Measurements from ENCODE around the gene CDC37L1.

The CDC37L1 gene

GRCh38 chr9:4714266-4715016, 35.1 kb downstream of the CDC37L1 start:
- no peak for DNase-seq (ENCODE audit: low spot score)

DNA sequence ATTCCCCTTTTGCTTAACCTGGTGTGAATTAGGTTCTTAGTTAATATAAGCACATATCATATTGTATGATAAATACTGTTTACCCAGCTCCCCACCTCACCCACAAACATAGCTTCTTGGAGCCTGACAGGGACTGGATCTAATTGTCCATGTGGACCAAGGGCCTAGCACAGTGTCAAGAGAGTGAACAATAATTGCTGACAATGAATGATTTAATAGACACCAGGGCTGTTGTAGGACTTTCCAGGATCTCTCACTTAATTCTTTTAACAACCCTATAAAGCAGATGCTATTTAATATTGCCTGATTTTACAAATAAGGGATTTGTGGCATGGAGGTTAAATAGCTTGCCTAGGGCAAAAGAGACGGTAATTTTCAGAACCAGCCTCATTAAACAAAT, 36.8 kb downstream of the CDC37L1 start:
- no peak for DNase-seq (ENCODE audit: low spot score)

- DNase-seq (ENCODE audit: low spot score), result no peak
These were observed 38.4 kb downstream of the CDC37L1 start for GRCh38 chr9:4717815-4718214.

- DNase-seq (ENCODE audit: low spot score), result no peak
These were observed 39.5 kb downstream of the CDC37L1 start for GRCh38 chr9:4718911-4719310.

DNA sequence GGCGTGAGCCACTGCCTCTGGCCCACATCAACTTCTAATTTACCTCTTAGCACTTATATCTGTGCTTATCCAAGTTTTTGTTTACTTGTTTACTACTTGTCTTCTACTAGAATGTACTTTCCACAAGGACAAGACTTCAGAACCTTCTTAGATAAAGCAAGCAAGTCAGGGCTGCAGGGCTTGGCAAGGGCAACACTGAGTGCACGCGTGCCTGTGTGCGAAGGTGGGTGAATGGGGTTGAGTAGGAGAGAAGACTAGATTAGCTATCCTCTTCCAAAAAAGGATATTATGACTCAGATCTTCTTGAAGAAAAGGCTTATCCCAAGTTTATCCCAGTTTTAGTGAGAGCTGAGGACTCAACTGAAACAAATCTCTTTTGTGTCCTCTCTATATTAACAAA, 42.4 kb downstream of the CDC37L1 start:
- DNase-seq (ENCODE audit: low spot score), result no peak

DNA sequence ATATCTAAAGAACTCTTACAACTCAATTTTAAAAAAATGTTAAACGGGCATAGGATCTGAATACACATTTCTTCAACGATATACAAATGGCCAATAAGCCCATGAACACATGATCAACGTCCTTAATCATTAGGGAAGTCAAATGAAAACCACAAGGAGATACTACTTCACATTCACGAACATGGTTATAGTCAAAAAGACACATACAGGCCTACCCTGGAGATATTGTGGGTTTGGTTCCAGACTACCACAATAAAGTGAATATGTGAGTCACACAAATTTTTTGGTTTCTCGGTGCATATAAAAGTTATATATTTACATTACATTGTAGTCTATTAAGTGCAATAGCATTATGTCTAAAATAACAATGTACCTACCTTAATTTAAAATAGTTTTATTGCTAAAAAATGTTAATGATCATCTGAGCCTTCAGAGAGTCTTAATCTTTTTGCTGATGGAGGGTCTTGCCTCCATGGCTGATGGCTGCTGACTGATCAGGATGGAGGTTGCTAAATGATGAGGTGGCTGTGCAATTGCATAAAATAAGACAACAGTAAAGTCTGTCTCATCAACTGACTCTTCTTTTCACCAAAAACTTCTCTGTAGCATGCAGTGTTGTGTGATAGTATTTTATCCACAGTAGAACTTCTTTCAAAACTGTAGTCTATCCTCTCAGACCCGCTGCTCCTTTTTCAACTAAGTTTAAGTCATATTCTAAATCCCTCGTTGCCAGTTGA, 46.5 kb downstream of the CDC37L1 start:
- DNase-seq (ENCODE audit: low spot score), result no peak

DNA sequence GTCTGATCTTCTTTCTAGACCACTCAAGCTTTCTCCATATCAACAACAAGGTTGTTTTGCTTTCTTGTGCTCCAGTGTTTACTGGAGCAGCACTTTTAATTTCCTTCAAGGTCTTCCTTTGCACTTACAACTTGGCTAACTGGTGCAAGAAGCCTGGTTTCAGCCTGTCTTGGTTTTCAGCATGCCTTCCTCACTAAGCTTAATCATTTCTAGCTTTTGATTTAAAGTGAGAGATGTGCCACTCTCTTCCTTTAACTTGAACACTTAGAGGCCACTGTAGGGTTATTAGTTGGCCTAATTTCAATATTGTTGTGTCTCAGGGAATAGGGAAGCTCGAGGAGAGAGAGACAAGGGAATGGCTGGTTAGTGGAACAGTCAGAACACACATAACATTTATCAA, 48.2 kb downstream of the CDC37L1 start:
- DNase-seq (ENCODE audit: low spot score), result no peak

DNA sequence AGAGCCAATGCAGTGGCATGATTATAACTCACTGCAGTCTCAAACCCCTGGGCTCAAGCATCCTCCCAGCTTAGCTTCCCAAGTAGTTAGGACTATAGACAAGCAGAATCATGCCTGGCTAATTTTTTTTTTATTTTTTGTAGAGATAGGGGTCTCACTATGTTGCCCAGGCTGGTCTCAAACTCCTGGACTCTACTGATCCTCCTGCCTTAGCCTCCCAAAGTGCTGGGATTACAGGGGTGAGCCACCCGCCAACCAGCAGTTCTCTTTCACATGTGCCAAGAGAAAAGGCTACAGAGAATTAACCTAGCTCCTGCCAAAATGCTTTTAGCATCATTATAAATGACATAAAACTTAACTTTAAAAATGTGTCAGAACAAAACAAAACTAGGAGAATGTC, 53.5 kb downstream of the CDC37L1 start:
- no peak for DNase-seq (ENCODE audit: low spot score)

GRCh38 chr9:4734150-4734549, 54.8 kb downstream of the CDC37L1 start:
- no peak for DNase-seq (ENCODE audit: low spot score)

- DNase-seq (ENCODE audit: low spot score), result no peak
These were observed 59.7 kb downstream of the CDC37L1 start for GRCh38 chr9:4738866-4739586.

DNA sequence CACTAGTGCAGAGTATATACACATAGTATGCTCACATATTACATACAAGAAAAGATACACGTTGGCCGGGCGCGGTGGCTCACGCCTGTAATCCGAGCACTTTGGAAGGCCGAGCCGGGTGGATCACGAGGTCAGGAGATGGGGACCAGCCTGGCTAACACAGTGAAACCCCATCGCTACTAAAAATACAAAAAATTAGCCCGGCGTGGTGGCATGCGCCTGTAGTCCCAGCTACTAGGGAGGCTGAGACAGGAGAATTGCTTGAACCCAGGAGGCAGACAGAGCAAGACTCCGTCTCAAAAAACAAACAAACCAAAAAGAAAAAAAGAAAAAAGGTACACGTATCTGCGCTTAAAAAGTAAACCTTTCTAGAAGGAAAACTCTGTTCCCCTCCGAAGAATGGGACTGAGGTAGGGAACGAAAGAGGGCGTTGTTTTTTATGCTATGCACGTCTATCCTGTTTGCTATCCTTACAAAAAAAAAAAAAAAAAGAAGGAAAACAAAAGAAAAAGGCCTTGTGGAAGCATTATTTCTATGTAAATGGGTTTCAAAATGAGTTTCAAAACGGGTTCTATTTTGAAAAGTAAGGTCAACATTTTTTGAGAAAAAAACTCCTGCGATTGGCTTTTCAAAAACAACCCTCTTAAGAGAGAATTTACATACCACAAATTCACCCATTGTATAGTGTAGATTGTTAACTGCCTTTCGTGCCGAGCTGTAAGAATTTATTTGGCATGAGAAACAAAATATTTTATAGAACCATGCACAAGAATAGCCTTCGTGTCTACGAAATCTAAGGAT, 60.4 kb downstream of the CDC37L1 start:
- no peak for DNase-seq (ENCODE audit: low spot score)

DNA sequence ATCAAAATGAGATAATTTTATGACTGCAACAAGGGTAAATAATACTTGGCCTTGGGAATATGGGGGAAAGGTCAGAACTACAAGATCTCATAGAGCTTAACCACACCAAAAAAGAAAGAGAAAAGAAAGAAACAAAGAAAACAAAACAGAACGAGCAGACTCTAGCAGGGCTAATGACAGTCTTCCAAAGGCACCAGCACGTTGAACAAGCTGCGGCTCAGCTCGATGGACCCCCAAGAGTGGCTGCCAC, 60.9 kb downstream of the CDC37L1 start:
- DNase-seq (ENCODE audit: low spot score), result no peak

DNA sequence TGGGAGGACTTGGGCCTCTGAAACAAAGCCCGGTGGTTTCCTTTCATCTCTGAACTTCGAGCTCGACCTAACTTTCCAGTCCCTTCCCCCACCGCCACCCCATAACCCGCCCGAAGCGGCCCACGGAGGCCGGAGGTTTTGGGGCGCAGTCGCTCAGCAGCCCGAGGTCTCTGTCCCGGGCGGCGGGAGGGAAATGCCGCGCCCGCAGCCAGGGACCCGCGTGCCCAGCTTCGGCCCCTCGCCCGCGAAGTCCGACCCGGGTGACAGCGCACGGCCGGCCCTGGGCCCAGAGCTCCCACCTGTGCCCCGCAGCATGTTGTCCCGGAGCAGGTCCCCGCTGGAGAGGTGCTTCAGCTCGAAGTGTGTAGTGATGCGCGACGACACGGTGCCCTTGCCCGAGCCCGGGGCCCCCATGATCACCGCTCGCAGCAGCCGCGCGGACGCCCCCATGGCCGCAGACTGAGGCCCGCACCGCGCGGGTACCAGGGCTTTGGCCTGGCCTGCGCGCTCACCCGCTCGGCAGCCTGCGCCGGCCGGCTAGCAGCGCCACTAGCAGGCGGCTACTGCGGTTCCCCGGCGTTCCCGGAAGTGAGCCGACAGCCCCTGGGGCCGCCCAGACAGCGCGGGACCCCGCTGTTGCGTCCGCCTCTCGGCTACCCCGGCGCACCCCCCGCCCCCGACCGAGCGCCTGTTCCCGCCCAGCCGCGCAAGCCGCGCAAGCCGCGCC, 61.4 kb downstream of the CDC37L1 start, which contains the start of gene AK3:
Gene AK3, minus strand, starts transcription at position 565 of the 727 bp plus-strand sequence. Its CDS starts 115 bp downstream, at position 450.
- peak; percentile 97 for DNase-seq (ENCODE audit: low spot score)

GRCh38 chr9:4741365-4742089, 62.2 kb downstream of the CDC37L1 start:
- DNase-seq (ENCODE audit: low spot score), result peak; percentile 33

GRCh38 chr9:4742246-4742645, 62.9 kb downstream of the CDC37L1 start:
- DNase-seq (ENCODE audit: low spot score), result no peak

GRCh38 chr9:4743131-4743875, 63.9 kb downstream of the CDC37L1 start:
- no peak for DNase-seq (ENCODE audit: low spot score)

DNA sequence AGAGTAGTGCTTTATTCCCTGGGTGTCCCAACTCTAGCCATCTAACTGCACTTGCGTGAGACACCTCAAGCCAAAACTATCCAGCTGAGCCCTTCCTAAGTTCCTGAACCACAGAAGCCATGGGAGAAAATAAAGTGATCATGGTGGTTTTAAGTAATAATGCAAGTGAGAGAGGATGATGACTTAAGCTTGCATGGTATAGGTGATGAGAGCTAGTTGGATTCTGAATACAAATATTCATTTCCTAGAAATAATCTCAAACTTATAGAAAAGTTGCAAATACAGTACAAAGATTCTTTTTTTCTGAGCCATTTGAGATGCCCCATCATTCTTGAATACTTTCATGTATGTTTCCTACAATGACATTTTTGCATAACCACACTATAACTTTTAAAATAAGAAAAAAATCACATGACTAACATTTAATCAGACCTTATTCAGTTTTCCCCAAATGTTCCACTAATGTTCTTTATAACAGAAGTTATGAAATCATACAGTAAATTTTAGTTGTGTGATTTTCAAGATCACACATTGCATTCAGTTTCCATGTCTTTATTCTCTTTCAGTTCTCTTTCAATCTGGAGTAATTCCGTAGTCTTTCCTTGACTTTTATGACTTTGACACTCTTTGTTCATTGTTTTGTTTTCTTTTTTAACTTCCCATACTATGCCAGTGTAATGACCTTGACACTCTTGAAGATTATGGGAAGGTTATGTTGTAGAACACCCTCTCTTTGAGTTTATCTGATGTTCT, 67.1 kb downstream of the CDC37L1 start:
- no peak for DNase-seq (ENCODE audit: low spot score)

- DNase-seq (ENCODE audit: low spot score), result no peak
These were observed 69.2 kb downstream of the CDC37L1 start for GRCh38 chr9:4748612-4749011.

DNA sequence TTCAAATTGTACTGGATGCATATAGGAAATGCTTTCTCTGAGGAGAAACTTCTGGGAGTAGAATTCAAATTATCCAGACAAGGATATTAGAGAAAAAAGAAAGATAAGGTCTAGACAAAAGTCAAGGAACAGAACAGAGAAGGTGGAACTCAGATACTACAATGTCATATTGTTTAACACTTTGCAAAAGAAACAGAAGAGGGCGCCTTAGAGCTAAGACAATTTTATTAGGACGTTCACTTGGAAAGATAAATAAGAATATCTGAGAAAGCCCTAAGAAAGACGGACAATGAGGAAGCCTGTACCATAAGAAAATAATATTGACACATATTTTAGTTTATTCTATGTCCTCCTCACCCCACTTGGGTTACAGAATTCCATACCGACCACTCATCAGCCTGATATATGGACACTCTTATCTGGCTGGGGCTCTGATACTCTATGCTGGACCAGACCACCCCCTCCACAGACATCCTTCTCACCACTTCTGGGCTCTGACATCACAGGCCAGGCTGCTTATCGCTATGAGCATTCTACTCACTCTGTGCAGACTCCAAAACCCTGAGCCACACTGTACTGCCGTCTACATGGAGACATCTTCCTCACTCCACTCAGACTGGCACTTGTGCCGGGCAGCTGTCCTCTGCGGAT, 70.8 kb downstream of the CDC37L1 start:
- DNase-seq (ENCODE audit: low spot score), result peak; percentile 46
